Peyer's patch (tissue), 4 donors: ENCODE results near the gene ZBP1.

Experiments
- POLR2A ChIP-seq, 2 donors: fragments of 450-650 bp; IDR thresholded peaks; one replicate each; pipeline ENCODE4 v1.5.1; 2017; ENCODE audit warnings: antibody characterized with exemption in 2 of 2, mild to moderate bottlenecking in 2 of 2, moderate library complexity in 2 of 2
- TF ChIP-seq, protein P1 (sequence below), 6 experiments: fragments of 450-650 bp in 4 of 6; fragments of 200-600 bp in 2 of 6; sonication (generic) in 1 of 6; IDR thresholded peaks; one replicate each; pipeline ENCODE4 v1.5.1; 2017 to 2019; ENCODE audit warnings: antibody characterized with exemption in 6 of 6, mild to moderate bottlenecking in 3 of 6, moderate library complexity in 1 of 6

DNA sequence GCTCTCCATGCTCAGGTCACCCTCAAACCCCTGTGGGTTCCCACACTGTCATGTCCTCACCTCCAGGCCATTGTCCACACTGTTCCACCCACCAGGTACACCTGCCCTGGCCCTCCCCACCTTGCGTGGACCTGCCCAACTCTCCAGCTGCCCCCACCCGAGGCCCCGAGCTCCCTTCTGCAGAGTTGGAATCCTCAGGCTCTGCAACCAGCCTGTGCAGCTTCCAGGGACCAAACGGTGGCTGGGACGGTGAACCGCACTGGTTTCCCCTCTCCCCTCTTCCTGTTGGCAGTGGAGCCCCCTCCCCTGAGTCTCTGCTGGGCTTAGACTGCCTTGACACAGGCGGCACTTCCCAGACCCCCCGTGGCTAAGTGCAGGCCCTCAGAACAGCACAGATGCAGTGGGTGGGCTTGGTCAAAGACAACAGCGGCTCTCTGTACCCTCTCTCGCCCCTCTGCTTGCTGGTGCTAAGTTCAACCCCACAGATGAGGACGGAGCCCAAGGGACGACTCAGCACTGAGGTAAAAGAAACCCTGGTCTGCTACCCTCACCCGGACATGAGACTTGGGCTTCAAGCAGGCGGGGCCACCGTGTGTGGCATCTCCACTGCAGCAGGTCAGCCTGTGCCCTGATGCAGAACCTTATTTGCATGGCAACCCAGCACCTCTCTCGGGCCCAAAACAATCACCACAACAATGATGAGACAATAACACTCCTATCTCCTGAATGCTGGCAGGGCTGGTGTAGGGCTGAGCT lies 11.0 kb downstream of the ZBP1 start:
- TF ChIP-seq, protein P1, sequence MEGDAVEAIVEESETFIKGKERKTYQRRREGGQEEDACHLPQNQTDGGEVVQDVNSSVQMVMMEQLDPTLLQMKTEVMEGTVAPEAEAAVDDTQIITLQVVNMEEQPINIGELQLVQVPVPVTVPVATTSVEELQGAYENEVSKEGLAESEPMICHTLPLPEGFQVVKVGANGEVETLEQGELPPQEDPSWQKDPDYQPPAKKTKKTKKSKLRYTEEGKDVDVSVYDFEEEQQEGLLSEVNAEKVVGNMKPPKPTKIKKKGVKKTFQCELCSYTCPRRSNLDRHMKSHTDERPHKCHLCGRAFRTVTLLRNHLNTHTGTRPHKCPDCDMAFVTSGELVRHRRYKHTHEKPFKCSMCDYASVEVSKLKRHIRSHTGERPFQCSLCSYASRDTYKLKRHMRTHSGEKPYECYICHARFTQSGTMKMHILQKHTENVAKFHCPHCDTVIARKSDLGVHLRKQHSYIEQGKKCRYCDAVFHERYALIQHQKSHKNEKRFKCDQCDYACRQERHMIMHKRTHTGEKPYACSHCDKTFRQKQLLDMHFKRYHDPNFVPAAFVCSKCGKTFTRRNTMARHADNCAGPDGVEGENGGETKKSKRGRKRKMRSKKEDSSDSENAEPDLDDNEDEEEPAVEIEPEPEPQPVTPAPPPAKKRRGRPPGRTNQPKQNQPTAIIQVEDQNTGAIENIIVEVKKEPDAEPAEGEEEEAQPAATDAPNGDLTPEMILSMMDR (IDR thresholded peaks at IDR 0.05), result no peak
- TF ChIP-seq POLR2A (IDR thresholded peaks at IDR 0.05), result no peak
